HTERT RPE-1 (cell line): ENCODE measurements around the gene PMEPA1.

Experiments used
- in situ Hi-C: fragments of 300-500 bp; cut with MboI; formaldehyde crosslinking; loops from 4 replicates; pipeline ENCODE4 v1.14.3; 2020; ENCODE audit warnings: low sequenced_read_pairs

The PMEPA1 gene

DNA sequence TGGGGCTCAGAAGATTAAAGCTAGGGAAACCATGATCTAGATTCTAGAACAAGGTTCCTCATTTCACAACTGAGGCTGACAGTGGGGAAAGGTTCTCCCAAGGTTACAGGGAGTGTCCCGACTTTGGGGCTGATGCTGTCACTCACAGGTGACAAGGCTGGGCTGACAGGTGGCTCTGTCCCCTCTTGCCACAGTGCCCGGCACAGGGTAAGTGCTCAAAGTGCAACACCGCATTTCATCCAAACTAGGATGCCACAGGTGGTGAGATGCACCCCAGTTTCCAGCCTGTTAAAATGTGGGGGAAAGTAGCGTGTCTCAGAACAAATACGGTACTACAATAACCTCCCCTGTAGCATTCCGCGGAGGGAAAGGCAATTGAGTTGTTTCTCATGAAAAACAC is 97.4 kb downstream of the PMEPA1 start:
- in situ Hi-C loops = no loop called here

GRCh38 chr20:57611586-57612311 is 98.1 kb downstream of the PMEPA1 start:
- in situ Hi-C loops = no loop called here

DNA sequence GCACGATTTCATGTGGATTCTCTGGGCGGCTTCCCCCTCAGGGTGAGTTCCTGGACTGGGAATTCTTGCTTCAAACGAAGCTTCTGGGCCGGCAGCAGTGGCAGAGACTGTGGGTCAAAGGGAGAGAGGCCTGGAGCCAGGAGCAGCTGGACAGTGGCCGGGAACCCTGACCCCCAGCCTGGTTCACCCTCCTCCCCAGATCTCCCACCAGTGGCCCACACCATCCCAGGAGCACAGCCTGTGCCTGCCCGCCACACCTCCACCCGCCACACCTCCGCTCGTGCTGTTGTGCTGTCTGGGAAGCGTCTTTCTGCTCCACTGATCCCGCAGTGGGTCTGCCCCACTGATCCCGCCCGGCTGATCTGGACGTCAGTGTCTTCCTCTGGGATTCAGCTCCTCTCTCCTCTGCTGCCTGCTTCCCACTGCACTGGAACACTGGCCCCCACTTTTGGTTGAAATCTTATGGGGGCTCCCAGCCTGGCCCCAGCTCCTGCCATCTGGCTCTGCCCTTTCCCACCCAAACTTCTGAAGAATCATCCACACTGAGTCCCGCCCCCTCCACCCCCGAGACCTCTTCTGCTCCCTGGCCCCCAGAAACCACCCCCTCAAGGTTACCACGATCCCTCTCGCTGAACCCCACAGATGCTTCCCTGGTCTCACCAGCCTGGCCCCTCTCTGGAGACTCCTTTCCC is 99.4 kb downstream of the PMEPA1 start:
- in situ Hi-C loops = no loop called here

- in situ Hi-C loops = no loop called here
Measured at GRCh38 chr20:57609842-57610167, 100.0 kb downstream of the PMEPA1 start.

DNA sequence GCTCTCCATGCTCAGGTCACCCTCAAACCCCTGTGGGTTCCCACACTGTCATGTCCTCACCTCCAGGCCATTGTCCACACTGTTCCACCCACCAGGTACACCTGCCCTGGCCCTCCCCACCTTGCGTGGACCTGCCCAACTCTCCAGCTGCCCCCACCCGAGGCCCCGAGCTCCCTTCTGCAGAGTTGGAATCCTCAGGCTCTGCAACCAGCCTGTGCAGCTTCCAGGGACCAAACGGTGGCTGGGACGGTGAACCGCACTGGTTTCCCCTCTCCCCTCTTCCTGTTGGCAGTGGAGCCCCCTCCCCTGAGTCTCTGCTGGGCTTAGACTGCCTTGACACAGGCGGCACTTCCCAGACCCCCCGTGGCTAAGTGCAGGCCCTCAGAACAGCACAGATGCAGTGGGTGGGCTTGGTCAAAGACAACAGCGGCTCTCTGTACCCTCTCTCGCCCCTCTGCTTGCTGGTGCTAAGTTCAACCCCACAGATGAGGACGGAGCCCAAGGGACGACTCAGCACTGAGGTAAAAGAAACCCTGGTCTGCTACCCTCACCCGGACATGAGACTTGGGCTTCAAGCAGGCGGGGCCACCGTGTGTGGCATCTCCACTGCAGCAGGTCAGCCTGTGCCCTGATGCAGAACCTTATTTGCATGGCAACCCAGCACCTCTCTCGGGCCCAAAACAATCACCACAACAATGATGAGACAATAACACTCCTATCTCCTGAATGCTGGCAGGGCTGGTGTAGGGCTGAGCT is 100.6 kb downstream of the PMEPA1 start:
- in situ Hi-C loops = no loop called here

- in situ Hi-C loops = no loop called here
Measured at GRCh38 chr20:57608516-57608915, 101.3 kb downstream of the PMEPA1 start.

DNA sequence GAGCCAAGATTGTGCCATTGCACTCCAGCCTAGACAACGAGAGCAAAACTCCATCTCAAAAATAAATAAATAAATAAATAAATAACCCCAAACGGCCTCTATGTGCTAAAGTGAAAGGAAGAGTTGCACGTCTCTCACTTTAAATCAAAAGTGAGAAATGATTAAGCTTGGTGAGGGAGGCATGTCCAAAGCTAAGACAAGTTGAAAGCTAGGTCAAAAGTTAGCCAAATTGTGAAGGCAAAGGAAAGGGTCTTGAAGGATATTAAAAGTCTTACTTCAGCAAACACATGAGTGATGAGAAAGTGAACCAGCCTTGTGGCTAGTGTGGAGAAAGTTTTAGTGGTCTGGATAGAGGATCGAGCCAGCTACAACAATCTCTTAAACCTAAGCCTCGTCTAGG is 103.9 kb downstream of the PMEPA1 start:
- in situ Hi-C loops = no loop called here

DNA sequence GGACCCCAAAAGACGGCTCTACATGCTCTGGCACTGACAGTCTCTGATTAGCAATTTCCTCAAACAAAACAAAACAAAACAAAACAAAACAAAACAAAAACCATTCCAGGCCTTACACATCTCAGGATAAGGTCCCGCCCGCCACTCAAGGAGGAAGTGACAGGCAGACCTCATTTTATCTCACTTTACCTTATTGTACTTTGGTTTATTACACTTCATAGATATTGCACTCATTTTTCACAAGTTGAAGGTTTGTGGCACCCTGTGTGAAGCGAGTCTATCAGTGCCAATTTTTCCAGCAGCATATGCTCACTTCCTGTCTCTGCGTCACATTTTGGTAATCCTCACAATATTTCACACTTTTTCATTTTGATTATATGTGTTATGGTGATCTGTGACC is 104.8 kb downstream of the PMEPA1 start:
- in situ Hi-C loops = no loop called here

- in situ Hi-C loops = no loop called here
Measured at GRCh38 chr20:57603120-57603519, 106.7 kb downstream of the PMEPA1 start.

DNA sequence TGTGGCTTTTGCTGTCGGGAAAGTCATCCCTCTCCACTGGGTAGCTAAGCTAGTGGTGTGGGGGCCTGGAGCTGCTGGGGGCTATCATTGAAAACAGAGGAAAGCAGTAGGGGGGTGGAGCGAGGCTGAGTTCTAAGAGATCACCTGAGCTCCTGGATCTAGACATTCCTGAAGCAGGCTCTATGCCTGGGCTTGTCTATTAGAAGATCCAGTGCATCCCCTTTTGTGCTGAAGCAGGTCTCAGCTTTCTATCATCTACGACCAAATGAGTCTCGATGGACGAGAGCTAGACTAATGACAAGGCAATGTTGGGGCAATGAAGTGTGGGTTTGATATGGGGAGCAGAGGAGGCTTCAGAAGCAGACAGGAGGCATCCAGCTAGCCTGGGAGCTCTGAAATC is 108.1 kb downstream of the PMEPA1 start:
- in situ Hi-C loops = no loop called here

- in situ Hi-C loops = no loop called here
Measured at GRCh38 chr20:57601211-57601570, 108.6 kb downstream of the PMEPA1 start.

DNA sequence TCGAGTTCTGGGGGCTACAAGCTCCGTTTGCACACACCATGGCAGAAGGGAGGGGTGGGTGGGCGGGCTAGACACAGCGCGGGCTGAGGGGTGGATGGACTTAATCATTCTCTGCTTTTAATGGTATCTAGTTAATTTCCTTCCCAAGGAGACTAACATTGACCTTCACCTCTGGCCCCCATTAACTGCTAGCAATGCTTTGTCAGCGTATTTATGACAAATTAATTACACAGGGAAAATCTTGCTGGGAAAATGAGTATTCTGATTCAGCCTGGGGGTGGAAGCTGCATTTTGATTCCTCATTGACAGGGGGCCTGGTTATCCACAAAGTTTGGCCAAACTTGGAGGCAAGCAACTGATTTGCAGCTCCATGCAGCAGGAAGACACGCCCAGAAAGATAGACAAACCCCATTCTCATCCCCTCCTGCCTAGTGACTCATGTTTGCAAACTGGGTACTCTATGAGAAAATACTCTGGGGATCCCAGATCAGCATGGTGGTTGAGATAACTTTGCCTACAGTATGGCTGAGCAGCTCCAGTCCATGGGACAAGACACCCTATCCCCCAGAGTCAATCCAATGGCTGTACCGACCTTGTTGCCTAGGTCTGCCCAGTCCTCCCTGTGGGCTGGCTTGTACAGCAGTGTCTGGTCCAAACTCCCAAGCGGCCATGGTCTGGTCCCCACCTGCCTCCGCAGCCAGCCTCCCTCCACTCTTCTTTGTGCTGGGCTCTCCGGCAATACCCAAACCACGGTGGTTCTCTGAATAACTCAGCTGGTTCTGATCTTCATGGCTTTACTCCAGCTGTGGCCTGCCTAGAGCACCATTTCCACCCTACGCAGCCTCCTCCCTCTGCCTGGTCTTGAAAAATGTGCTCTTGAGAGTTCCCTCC is 109.2 kb downstream of the PMEPA1 start:
- in situ Hi-C loops = no loop called here

DNA sequence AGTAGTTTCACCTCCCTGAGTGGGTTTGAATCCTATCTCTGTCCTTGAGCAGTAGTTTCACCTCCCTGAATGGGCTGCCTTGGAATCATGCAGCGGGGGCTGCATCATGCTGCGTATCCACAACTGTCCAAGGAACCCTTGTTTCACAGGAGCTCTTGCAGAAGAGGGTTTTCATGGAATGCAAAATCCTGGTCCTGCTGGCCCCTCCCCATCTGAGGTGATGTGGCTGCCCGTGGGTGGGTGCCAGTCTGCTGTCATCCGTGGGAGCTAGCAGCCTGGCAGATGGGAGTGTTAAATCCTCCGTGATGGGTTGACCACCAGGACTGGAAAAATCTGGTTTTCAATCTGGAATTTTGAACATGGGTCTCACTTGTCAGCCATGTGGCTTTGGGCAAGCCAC is 111.3 kb downstream of the PMEPA1 start:
- in situ Hi-C loops = no loop called here
